Omental fat pad (tissue), 4 donors: Measurements from ENCODE around the gene MRPL32. TPM values are rescaled to one million over a fixed set of nuclear protein-coding genes. Genes with fewer than 3 reads are reported as not detected.

Experiments
- ATAC-seq: fragments of 150-250 bp; one replicate; pipeline ENCODE4 v1.9.1; 2016; ENCODE audit warnings: mild to moderate bottlenecking, moderate library complexity; ENCODE audit not compliant: low FRiP score
- DNase-seq: peaks from one replicate; pipeline ENCODE4 v3.0.0-alpha.2; 2019; ENCODE audit warnings: low spot score
- total RNA-seq, 4 donors: library from RNA; depleted of rRNA; stranded (reverse); fragments of >200 nt; gene quantifications; one replicate each; pipeline ENCODE4 v1.1.0, GENCODE V29; 2016
- TF ChIP-seq, protein P1 (sequence below), 3 donors: fragments of 450-650 bp; IDR thresholded peaks; one replicate each; pipeline ENCODE4 v1.5.1; 2016 to 2017; ENCODE audit warnings: antibody characterized with exemption in 3 of 3, mild to moderate bottlenecking in 3 of 3, moderate library complexity in 2 of 3

The MRPL32 gene
- total RNA-seq, 4 donors from 2014 or later = 57.6 to 131 (median 73.4) TPM

DNA sequence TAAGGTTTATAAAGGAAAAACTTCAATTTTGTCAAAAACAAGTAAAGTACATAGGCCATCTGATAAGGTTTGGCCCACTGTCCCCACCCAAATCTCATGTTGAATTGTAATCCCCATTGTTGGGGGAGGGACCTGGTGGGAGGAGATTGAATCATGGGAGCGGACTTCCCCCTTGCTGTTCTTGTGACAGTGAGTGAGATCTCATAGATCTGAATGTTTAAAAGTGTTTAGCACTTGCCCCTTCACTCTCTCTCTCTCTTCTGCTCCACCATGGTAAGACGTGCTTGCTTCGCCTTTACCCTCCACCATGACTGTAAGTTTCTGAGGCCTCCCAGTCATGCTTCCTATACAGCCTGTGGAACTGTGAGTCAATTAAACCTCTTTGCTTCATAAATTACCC is 18.2 kb downstream of the MRPL32 start:
- TF ChIP-seq, protein P1, sequence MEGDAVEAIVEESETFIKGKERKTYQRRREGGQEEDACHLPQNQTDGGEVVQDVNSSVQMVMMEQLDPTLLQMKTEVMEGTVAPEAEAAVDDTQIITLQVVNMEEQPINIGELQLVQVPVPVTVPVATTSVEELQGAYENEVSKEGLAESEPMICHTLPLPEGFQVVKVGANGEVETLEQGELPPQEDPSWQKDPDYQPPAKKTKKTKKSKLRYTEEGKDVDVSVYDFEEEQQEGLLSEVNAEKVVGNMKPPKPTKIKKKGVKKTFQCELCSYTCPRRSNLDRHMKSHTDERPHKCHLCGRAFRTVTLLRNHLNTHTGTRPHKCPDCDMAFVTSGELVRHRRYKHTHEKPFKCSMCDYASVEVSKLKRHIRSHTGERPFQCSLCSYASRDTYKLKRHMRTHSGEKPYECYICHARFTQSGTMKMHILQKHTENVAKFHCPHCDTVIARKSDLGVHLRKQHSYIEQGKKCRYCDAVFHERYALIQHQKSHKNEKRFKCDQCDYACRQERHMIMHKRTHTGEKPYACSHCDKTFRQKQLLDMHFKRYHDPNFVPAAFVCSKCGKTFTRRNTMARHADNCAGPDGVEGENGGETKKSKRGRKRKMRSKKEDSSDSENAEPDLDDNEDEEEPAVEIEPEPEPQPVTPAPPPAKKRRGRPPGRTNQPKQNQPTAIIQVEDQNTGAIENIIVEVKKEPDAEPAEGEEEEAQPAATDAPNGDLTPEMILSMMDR (IDR thresholded peaks at IDR 0.05) = no peak
- DNase-seq (no peak), ATAC-seq (no peak)

DNA sequence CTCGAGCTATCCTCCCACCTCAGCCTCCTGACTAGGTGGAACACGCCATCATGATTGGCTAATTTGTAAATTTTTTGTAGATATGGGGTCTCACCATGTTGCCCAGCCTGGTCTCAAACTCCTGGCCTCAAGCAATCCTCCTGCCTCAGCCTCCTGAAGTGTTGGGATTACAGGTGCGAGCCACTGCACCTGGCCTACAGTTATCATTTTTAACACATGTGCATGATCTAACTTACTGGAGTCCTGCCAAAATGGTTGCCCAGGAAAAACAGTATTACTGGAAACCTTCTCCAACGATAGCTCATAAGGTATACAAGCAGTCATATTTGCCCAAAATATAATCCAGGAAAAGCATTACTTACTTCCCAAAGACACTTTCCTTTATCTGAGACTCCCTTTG is 20.2 kb downstream of the MRPL32 start:
- no peak for DNase-seq
- ATAC-seq = no peak
- TF ChIP-seq, protein P1 (IDR thresholded peaks at IDR 0.05) = no peak

DNA sequence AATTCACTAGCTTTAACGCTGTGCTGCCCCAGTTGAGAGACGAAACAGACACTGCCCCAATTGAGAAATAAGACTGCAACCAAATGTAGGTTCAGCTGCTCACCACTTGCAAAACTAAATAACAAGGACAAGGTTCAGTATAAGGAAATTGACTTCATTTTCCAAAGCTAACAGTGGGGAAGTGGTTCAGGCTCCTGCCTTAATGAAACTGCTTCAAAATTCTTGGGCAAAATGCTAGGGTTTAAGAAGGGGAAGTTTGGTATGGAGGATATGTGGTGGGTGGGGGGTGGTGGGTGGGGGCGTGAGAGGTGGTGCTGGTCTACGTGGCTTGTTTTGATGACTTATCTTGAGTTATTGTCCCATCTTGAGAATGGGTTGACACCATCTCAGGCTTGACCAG is 21.8 kb downstream of the MRPL32 start:
- DNase-seq (no peak), ATAC-seq (no peak)
- TF ChIP-seq, protein P1 (IDR thresholded peaks at IDR 0.05) = no peak

DNA sequence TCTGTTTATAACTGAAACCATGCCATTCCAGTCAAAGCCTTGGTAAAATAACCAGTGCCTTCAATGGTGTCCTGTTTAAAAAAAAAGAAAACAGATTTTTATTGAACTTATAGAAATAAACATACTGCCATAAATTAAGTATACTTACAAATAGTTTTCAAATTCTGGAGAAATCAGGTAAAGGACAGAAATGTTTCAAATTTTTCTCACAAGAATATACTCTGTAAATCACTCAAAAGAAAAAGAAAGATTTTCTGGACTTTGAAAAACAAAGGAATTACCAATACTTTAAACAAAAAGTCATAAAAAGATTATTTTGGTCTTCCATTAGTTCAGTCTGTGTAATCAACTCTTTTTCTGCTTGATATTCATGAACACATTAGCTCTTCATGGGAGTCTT is 23.9 kb downstream of the MRPL32 start:
- TF ChIP-seq, protein P1 (IDR thresholded peaks at IDR 0.05) = no peak
- no peak for ATAC-seq
- no peak for DNase-seq

DNA sequence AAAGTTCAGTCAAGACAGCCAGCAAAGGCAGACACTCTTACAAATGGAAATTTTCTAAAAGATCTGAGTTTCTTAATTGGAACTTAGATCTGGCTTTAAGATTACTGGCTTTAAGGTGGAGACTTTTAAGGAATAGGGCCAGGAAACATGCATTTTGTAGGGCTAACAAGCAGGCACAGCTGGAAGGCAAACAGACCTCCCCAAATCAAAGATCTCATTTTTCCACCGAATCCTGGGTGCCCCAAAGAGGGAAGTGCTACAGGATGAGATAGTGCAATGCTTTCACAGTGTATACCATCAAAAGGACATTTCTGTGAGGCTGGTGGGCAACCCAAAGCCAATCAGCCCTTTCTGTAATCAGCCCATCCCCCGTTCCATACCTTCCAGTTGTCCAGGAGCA is 27.4 kb downstream of the MRPL32 start:
- DNase-seq = no peak
- TF ChIP-seq, protein P1 (IDR thresholded peaks at IDR 0.05) = no peak
- ATAC-seq = no peak

DNA sequence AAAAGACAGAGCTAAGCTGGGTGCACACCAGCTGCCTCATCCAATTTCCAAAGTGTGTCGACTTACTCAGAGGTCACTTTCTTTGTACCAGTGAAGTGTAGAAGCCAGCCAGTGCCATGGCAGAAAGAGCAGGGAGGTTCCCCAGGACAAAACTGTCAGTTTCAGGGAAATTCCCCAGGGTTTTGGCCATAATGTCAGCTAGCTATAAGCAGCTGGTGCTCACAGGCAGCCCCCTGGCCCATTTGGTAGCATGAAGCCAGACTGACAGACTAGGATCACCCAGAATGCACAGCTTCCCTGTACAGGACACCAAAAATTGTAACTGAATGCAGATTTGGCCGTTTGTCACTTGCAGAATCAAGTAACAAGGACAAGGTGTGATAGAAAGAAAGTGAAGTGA is 28.6 kb downstream of the MRPL32 start:
- TF ChIP-seq, protein P1 (IDR thresholded peaks at IDR 0.05) = no peak
- DNase-seq (no peak), ATAC-seq (no peak)

- ATAC-seq = no peak
- DNase-seq = no peak
- TF ChIP-seq, protein P1 (IDR thresholded peaks at IDR 0.05) = no peak
Measured at GRCh38 chr7:42961170-42961569, 29.0 kb downstream of the MRPL32 start.
